ENCODE data around the gene PLIN1.

The PLIN1 gene

DNA sequence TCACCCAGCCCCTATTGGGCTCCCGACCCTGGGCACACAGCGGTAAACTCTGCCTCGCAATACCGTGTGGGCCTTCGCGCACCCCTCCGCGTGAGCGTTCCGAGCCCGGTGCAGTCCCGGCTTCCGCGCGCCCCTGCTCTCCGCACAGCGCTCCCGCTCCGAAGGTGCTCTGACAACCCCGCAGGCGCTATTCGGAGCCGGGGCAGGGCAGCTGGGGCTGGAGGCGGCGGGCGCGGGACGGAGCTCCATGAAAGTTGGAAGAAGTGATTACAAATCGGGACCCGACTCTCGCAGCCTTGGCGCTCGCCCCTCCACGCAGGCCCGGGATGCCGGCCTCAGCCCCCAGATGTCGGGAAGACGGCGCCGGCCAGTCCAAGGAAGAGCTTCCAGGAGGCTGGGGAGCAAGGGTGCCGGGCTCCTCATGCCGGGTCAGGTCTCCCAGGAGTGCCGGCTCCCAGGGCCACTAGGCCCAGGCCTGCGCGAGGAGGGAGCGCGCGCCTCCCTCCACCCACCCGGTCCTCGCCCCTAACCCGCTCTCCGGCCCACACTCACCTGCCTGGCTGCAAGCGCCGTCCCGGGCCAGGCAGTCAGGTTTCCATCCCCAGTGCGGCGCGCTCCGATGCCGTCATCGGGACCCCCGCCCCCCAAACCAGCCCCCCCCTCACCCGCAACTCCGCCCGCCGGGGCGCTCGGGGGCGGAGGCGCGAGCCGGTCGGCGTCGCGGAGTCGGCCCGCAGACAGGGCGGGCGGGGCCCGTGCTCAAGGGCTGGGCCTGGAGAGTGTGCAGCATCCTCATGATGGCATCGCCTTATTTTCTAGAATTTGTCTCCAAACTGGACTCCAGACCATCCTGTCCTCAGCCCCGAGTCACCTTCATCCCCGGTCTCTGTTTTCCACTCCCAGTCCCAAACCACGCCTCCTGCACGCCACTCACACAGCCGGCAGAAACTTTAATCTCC, 24.0 kb downstream of the PLIN1 start, which contains the start of gene KIF7:
Gene KIF7 (minus strand): TSS at position 621 of the 959 bp plus-strand sequence. CDS start 2,537 bp downstream, outside the sequence.
- FAIRE-seq: no peak
- no peak for DNase-seq (ENCODE audit: extremely low spot score, insufficient read length, low read depth)

DNA sequence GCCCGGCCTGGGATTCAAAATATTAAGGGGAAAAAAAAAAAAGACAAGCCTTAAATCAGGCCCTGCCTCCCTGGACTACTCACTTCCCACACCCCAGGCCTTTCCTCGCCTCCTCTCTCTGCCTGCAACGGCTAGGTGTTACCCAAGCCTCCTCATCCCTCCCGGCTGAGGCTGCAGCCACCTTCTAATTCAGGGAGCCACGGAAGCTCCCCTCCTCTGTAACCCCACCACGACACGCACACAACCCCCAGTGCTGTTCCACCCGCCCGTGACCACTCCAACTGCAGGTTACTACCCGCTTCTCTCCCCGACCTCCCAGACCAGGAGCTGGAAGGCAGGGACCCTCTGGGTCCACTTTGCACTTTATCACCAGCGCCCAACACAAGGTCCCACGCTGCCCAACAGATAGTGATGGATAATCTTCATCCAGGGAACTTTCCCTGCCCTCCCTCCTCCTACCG, 24.8 kb downstream of the PLIN1 start:
- no peak for FAIRE-seq

DNA sequence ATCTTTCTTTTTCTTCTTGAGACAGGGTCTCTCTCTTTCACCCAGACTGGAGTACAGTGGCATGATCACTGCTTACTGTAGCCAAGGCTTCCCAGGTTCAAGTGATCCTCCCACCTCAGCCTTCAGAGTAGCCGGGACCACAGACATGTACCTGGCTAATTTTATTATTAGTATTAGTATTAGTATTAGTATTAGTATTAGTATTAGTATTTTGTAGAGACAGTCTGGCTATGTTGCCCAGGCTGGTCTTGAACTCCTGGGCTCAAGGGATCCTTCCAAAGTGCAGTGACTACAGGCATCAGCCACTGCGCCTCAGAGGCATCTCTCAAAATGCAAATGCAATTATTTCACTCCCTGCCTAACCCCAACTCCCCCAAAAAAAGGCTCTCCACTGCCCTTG, 25.6 kb downstream of the PLIN1 start:
- FAIRE-seq (no peak), DNase-seq (ENCODE audit: extremely low spot score, insufficient read length, low read depth) (no peak)

More for the DNA sequence above, 24.8 kb downstream of the PLIN1 start:
- DNase-seq (ENCODE audit: extremely low spot score, insufficient read length, low read depth): no peak

DNA sequence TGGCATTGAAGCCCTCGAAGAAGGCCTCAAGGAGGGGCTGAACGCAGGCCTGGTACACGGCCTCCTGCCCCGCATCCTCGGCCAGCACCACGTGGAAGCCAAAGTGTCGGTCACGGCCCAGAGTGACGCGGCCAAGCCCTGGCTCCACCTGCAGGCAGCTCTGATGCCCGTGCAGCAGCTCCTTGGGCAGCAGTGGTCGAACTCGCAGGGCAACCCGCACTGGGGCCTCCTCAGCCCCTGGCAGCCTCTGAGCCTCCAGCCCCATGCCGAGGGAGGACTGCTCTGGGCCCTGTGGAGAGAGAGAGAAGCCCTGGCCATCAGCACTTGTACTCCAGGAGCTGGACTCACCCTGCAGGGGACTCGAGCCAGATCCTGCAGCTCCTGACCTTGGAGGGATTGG, 26.5 kb downstream of the PLIN1 start:
- FAIRE-seq (no peak), DNase-seq (ENCODE audit: extremely low spot score, insufficient read length, low read depth) (no peak)

DNA sequence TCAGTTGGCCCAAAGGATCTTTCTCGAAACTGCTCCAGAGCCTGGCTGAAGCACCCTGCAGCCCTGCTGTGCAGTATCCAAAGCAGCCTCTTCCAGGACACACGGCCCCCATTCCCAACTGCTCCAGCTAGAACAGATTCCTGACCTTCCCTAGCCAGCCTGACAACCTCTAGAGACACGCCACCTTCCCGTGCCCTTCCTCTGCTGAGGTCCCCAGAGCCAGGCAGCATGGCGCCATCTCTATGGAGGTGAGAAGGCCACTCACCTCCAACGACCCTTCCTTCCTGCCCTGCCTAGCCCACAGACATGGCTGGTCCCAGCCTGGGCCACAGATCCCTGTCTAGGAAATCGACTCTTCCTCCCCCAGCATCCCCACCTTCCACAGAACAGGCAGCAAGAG, 27.0 kb downstream of the PLIN1 start:
- FAIRE-seq: no peak
- DNase-seq (ENCODE audit: extremely low spot score, insufficient read length, low read depth): no peak

DNA sequence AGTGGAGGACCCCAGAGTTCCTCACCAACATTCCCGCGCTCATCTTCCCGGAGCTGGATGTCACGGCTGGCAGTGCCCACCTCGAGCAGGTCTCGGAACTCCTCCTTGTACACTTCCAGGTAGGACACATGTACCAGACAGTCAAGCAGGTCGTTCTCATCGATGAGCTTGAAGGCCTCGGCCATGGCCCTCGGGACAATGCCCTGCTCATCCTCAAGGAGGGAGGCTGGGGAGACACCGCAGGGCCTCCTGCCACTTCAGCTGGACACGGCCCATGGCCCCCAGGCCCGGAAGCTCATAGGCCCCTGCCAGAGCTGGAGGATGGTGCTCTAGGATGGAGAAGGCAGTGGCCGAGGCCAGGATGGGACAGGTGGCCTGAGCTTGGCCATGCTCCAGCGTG, 29.5 kb downstream of the PLIN1 start:
- no peak for FAIRE-seq

DNA sequence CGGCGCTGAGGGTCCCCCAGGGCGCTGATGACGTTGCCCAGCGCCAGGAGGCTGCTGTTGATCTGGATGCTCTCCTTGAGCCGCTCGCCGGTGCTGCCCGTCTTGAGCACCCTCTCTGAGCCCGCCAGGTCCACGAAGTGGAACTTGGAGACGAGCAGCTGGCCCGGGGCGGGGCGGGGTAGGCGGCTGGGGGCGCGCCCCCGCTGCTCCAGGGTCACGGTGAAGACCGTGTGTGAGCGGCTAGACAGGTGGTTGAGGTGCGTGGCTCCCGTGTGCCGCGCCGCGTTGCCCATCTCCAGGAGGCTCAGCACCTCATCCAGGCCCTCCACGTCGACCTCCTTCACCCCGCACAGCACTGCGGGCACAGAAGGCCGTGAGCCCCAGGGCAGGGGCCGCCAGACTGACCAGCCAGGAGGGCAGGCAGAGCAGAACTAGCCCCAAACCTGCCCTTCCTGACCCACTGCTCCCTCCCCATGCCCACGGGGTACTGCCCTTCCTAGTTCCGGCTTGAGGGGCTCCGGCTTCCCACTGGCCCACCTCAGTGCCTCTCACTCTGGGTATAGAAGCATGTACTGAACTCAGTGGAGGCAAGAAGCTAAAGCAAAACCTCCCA, 30.0 kb downstream of the PLIN1 start:
- FAIRE-seq: no peak
- no peak for DNase-seq (ENCODE audit: extremely low spot score, insufficient read length, low read depth)

More for the DNA sequence above, 29.5 kb downstream of the PLIN1 start:
- DNase-seq (ENCODE audit: extremely low spot score, insufficient read length, low read depth): no peak

DNA sequence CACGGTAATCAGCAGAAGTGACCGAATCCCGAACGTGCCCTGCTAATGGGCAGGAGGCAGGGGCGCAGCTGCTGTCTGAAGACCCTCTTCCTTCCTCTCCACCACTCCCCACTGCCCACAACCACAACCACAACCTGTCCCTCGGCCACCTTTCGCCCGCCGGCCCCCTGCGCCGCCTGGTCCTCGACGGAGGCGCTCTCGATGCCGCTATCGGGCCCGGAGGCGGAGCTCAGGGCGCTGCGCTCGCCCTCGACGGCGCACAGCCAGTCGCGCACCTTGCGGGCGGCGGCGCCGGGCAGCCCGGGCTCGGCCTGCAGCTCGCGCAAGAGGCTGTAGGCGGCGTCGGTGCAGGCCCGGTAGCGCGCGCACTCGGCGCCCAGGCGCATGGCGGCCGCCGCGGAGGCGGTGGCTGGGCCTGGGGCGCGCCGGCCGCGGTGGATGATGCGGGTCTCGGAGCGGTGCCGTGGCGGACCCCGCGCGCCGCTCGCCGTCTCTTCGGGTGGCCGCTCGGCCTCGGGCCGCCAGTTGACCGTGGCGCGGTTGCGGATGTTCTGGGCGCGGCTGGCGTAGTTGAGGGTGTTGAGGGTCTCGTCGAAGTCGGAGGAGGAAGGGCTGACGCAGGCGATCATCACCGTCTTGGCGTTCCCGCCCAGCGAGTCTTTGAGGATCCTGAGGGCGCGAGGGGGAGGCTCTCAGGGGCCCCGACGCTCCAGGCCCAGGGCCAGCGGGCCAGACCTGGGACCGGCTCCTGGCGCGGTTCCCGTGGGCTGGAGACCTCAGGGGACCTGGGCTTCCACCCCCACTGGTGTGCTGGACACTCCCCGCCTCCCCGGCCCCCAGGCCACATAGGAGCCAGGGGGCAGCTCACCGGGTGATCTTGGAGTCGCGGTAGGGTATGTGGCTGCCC, 30.8 kb downstream of the PLIN1 start:
- DNase-seq (ENCODE audit: extremely low spot score, insufficient read length, low read depth) (no peak), FAIRE-seq (no peak)

DNA sequence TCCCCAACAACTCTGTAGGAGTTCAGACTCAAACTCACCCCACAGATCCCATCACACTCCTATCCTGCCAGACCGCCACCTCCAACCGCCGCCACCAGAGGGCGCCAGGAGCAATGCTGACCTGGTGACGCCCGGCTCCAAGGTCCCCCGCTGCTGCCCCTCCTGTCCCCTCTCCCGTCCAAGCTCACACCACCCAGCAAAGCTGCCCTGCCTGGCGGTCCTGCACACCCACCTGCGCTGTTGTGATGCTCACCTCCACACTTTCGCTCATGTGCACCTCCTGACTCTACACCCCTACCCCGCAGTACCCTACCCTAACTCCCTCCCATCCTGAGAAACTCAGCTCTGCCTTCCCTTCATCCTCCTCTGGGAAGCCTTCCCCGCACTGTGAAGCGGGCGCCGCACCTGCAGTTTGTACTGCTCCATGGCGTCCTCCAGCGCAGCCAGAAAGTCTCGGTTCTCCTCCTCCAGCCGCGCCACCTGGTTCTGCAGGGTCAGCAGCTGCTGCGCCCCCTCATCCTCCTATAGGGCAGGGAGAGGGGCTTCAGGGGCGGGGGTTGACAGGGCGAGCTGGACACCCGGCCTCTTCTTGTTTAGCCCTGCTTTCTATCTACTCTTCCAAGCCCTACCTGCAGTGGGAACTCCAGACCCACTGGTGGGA, 31.8 kb downstream of the PLIN1 start:
- DNase-seq (ENCODE audit: extremely low spot score, insufficient read length, low read depth): peak; percentile 58

DNA sequence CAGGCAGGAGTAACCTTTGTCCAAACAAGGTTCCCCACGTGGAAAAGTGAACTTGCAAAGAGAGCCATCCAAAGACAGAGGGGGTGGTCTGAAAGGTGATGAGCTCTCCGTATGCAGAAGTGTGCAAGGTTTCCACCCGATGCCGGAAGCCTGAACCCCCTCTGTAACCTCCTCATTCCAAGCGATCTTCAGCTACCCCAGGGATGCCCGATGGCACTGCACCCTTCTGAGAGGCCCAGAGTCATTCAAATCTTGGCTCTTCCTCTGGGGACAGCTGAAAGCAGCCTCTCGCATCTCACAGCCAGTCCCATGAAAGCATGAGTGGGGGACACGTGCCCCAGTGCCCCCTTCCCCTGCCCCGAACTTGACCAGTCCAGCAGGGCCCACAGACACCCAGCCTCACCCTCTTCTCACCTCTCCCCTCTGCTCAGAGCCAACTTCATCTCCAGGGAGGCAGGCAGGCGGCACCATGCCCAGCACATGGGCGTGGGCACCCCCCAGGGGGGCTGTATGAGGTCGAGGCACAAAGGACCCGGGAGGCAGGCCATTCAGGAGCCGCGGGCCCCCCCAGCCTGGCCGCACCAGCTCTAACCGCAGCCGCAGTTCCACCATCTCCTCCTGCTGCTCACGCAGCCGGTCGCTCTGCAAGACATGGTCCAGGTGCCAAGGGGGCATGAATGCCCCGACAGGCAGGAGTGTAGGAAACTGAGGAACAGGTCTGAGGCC, 32.6 kb downstream of the PLIN1 start:
- DNase-seq (ENCODE audit: extremely low spot score, insufficient read length, low read depth): no peak

More for the DNA sequence above, 31.8 kb downstream of the PLIN1 start:
- FAIRE-seq: peak; percentile 77

DNA sequence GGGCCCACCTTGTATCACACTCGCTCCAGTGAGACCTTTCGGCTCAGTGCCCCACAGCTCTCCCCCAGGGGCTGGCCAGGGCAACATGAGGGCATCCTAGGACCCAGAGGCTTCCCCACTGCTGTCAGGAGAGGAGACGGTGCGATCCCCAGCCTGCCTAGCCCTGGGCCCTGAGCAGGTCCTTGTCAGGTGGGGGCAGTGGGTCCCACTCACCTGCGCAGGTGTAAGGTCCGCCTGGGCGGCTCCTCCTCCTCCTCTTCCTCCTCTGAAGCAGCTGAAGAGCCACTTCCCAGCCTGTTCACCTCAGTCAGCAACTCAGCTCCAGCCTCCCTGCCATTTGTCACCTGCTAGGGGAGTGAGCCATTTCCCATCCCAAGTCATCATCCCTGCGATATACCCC, 33.5 kb downstream of the PLIN1 start:
- FAIRE-seq: no peak
- DNase-seq (ENCODE audit: extremely low spot score, insufficient read length, low read depth): no peak

More for the DNA sequence above, 32.6 kb downstream of the PLIN1 start:
- FAIRE-seq: no peak

DNA sequence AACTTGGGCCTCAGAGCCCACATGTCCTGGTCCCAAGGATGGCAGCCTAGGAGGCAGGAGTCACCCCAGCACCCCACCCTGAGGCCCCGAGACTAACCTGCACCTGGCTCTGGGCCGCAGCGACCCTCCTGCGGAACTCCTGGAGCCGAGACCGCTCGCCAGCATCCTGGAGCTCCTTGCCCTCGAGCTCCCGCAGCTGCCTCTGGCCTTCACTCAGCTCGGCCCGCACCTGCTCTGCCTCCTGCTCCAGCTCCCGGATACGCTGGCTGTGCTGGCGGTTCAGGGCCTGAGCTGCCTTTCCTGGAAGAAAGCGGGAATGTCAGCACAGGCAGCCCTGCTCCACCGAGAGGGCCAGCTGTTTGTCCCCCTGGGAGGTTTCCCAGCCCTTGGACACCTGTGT, 37.1 kb downstream of the PLIN1 start:
- FAIRE-seq (no peak), DNase-seq (ENCODE audit: extremely low spot score, insufficient read length, low read depth) (no peak)

DNA sequence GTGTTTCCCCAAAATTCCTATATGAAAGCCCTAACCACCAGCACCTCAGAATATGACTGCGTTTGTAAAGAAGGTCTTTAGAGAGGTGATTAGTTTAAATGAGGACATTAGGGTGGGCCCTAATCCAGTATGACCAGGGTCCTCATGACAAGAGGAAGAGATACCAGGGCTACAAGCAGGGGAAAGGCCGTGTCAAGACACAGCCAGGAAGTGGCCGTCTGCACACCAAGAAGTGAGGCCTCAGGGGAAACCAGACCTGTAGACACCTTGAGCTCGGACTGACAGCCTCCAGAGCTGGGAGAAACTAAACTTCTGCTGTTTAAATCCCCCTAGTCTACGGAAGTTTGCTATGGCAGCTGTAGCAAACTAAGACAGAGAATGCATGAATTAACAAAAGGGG, 38.1 kb downstream of the PLIN1 start:
- no peak for DNase-seq (ENCODE audit: extremely low spot score, insufficient read length, low read depth)
- no peak for FAIRE-seq

DNA sequence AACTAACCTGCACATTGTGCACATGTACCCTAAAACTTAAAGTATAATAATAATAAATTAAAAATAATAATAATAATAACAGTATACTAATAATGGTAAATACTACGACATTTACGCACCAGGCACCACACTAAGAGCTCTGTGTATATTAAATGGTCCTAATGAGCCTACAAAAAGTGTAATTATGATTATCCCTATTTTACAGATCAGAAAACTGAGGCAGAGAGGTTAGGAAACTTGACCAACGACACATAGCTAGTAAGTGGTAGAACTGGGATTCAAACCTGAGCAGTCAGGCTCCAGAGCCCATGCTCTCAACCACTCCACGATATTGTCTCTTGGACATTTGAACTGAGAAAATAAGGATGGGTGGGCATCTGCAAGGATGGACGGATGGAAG, 38.9 kb downstream of the PLIN1 start:
- DNase-seq (ENCODE audit: extremely low spot score, insufficient read length, low read depth) (no peak), FAIRE-seq (no peak)

DNA sequence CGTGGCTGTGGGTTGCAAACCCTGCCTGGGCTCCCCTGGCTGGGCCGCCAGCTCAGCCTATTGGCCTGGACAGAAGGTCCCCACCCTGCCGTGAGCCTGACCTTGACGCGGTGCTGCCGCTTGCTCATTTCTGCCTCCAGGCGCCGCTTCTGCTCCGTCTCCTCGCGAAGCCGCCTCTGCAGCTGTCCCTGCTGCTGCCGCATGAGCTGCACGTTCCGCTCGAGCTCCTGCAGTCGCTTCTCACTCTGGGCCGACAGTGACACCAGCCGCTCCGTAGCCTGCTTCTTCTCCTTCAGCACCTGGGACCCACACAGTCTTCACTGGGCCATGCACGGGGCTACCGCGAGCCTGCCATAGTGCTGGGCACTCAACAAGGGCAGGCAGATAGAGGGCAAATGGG, 45.6 kb downstream of the PLIN1 start:
- FAIRE-seq: no peak
- no peak for DNase-seq (ENCODE audit: extremely low spot score, insufficient read length, low read depth)

DNA sequence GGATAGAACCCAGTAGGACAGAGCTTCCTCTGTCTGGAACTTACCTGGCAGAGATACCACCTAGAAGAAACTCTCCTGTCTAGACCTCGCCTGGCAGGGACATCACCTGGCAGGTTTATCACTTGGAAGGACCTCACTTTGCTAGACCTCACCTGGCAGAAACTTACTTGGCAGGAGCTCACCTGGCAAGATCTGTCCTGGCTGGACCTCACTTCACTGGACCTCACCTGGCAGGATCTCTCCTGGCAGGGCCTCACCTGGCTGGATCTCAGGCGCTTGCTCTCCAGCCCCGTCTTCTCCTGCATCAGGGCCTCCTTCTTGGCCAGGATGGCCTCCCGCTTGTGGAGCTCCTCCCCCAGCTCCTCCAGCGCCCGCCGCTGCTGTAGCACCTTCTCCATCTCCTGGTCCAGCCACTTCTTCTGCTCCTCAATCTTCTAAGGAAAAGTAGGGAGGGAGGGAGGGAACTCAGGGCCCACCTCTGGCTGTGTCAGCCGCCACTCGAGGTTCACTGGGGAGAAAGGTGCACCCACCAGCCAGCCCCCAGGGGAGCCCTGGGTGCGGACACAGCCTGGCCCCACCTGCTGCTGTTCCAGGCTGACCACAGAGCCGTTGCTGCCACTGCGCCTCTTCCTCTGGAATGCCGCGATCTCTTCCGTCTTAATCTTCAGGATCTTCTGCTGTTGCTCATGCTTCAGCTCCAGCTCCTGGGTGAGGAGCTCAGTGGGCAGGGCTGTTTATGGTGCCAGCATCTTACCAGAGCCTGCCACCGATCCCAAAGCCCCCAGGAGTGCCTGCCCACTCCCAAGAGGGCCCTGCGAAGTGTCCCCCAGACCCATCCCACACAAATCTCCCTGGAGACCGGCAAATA, 46.4 kb downstream of the PLIN1 start:
- no peak for FAIRE-seq
- DNase-seq (ENCODE audit: extremely low spot score, insufficient read length, low read depth): no peak

DNA sequence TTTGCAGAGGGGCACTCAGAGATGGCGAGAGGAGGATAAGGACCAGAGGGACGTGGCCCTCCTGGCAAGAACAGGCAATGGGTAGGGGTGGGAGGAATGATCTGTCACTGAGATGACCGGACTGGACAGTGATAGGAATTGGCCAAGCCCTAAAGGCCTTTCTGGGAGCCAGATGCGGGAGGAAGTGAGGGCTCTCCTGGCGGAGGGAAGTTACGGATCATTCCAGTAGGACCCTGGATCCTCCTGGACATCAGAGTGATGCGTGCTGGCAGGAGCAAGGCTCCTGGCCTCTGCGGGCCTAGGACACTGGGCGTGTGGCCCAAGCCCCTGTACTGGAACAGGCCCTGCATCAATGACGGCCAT, 47.3 kb downstream of the PLIN1 start:
- DNase-seq (ENCODE audit: extremely low spot score, insufficient read length, low read depth) (no peak), FAIRE-seq (no peak)
